CD4-positive, alpha-beta T cell treated with Interleukin-4 for 1 hour (primary cell): ENCODE measurements around the gene NPLOC4.
A peak's percentile ranks its signal among the peaks of the same experiment; 100 is the strongest.

Source experiments
- DNase-seq, 2 donors: peaks; one replicate each; pipeline ENCODE4 v3.0.0-alpha.2; 2020 to 2022

The NPLOC4 gene

DNA sequence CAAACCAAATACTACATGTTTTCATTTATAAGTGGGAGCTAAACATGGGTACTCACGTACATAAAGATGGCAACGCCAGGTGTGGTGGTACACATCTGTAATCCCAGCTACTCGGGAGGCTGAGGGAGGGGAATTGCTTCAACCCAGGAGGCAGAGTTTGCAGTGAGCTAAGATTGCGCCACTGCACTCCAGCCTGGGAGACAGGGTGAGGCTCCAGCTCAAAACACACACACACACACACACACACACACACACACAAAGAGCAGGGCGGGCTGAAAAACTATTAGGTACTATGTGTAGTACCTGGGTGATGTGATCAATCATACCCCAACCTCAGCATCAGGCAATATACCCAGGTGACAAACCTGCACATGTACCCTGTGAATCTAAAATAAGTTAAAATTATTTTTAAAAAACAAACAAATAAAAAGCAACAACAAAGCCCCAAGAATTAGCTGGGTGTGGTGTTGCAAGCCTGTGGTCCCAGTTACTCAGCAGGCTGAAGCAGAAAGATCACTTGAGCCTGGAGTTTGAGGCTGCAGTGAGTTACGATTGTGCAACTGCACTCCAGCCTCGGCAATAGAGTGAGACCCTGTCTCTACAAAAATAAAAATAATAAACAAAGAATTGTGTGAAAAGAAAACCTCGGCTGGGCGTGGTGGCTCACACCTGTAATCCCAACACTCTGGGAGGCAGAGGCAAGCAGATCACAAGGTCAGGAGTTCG, 72.9 kb downstream of the NPLOC4 start:
- peak in 1 of 2 donors; percentile 28 for DNase-seq

DNA sequence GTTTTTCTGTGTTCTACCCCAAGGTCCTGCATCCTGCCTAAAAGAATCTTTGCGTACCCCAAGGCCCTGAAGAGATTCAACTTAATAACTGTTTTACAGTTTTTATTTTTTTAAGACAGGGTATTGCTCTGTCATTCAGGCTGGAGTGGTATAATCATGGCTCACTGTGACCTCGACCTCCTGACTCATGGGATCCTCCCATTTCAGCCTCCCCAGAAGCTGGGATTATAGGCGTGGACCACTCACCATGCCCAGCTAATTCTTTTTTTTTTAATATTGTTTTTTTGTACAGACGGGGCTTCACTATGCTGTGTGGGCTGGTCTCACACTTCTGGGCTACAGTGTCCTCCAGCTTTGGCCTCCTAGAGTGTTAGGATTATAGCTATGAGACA, 75.4 kb downstream of the NPLOC4 start:
- no peak for DNase-seq

DNA sequence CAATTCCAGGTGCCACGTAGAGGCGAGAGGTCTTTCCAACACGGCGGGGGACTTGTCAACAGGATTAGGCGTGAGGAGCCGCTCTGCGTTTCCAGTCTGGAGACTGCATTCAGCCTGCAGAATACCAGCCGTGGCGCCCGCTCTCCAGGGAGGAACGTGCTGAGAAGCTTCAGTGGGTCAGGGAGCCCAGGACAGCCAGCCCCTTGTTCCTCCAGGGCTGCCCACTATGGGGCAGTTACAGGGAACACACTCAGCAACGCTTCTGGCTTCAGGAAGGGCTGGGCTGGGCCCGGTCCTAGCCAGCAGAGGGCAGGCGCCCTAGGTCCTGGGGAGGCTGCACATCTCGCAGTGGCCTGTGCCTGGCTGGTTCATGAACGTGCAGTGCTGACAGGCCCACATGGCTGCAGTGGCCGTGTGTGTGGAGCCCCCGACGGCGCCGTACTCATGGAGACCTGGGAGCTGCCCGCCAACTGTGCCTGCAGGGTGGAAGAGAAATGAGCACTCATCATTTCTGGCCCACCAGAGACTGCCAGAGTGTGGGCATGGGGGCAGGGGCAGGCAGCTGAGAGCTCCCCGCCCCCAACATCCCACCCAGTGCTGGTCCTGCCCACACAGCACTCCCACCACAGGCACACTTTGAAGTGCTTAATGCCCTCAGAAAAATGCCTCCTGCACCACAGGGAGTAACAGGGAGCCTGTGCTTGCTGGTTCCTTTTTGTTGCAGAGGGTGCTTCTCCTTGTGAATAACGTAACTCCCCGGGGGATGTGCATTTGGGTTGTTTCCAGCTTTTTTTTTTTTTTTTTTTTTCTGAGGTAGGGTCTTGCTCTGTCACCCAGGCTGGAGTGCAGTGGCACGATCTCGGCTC, 77.7 kb downstream of the NPLOC4 start:
- no peak for DNase-seq

DNA sequence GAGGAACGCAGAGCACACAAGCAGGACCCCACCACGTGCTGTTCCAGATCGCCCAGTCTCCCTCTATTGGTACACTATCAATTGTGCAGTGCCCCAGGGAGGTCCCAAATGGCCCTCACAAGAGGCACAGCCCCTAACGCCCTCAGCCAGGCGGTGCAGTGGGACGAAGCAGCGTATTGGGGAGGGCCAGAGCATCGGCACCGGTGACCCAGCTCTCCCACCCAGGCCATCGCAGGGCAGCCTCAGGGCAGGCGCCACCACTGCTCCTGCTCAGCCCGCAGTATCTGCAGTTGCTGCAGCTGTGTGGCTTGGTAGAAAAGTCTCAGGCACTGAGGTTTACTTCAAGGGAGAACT, 78.8 kb downstream of the NPLOC4 start:
- no peak for DNase-seq

DNA sequence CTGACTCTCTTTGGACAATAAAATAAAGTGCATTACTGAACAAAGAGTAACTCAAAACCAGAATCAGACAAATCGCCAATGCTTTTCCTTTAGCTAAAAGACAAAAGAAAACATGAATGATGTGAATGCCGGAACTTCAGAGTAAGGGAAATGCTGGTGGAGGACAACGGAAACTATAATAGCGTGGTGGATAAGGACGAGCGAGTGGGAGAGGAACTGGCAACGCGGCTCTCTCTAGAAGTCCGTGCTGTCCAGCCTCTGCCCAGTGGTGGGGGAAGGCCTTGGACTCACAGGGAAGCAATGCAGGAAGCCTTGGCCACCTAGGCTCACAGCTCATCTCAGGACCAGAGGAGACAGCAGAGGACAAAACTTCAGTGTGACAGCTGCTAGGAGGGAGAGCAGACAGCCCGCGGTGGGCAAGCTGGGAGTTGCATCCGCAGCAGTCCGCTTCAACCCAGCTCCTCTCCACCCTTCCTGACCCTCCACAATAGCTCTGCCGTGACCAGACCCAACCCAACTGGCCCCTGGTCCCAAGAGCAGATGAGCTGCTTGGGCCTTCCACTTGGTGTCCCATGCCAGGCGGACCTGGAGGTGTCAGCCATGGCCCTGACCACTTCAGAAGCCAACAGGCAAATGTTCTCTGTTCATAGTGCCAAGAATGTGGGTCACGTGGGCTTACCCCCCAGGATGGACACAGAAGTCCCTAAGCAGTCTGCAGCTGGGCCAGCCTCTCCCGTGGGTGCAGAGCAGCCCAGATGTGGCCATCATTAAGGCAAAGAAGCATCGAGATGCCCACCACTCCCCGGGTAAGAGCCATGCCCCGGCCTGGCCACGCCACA, 79.4 kb downstream of the NPLOC4 start:
- no peak for DNase-seq

DNA sequence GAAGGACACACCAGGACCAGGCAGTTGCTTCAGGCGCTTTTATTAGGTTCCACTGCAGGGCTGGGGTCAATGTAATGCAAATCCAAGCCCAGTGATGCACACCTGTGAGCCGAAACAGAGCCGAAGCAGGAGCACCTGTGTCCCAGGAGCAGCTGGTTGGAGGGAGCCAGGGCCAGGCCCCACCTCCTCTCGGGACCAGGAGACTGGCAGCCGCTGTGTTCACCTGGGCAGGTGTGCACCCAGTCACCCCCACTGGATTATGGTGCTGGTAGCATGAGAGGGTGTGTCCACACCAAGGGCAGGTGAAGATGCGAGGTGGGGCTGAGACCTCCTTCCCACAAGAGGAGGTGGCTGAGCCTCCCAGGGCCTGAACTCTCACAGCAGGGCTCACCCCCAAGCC, 80.0 kb downstream of the NPLOC4 start:
- no peak for DNase-seq

DNA sequence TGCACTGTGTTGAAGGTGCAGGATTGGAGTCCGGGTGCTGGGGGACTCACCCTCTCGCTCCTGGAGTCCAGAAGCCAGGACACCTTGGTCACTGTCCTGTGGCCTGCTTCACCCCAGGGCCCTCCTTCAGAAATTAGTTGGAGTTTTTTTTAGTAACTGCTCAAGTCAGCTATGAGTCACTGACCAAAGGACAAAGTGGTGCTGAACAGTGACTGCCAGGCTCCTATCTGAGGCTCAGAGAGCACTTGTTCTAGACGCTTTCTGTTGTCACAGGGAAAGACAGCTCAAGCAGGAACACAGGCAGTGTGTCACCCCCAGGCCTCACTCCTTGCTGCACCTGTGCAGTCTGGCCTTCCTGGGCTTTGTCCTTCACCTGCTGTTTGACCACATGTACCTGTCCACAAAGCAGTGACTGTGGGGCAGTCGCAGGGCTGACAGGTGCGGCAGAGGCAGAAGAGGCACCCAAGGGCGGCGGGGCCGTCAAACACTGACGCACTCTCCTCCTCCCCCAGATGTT, 80.7 kb downstream of the NPLOC4 start:
- no peak for DNase-seq

DNA sequence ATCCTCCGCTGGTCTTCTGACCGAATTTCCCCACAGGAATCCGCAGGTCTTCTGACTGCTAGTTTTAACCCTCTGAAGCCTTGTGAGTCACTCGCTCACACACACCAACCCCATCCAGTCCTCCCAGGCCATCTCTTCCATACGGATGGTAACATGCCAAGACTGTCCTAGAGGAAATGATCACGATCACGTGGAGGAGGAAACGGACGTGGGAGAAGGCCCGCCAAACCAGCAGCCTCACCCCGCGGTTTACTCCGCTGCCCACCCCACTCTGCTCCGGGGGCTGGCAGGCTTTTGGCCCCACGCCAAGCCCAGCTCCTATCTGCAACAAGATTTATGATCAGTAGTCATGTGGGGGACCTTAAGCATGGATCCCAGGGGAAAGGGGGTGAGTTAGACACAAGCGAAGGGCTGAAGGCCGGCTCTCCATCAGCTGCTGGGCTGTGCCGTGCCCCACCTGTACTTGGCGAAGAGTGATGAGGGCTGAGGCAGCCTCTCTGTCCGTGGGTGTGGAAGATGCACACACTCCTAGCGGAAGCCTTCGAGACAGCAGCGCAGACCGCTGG, 83.2 kb downstream of the NPLOC4 start:
- DNase-seq: no peak

DNA sequence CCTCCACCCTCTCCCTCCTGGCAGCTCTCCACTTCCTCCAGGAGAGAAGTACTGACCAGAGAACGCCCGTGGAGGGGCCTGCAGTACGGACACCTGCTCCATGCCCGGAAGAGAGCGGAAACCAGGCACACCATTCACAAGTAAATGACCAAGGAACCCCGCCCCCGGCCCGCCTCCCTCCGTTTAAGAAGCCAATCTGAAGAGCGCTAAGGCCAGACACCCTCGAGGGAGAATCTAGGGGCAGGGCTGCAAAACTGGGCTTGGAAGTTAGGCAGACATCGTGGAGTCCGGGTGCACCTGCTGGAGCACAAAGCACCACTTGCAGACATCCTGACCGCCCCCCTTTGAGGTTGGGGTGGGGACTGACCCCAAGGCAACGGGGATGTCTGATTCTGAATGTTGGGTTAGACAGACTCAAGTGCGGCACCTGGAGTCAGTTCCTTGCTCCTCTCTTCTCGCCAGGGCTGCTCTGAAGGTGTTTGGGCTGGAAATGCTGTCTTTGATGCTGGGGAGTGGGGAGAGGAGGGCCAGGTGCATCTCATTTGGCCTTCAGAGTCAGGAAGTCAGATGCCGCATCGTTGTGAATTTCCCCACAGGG, 83.8 kb downstream of the NPLOC4 start:
- DNase-seq: peak; percentile 74 to 81

DNA sequence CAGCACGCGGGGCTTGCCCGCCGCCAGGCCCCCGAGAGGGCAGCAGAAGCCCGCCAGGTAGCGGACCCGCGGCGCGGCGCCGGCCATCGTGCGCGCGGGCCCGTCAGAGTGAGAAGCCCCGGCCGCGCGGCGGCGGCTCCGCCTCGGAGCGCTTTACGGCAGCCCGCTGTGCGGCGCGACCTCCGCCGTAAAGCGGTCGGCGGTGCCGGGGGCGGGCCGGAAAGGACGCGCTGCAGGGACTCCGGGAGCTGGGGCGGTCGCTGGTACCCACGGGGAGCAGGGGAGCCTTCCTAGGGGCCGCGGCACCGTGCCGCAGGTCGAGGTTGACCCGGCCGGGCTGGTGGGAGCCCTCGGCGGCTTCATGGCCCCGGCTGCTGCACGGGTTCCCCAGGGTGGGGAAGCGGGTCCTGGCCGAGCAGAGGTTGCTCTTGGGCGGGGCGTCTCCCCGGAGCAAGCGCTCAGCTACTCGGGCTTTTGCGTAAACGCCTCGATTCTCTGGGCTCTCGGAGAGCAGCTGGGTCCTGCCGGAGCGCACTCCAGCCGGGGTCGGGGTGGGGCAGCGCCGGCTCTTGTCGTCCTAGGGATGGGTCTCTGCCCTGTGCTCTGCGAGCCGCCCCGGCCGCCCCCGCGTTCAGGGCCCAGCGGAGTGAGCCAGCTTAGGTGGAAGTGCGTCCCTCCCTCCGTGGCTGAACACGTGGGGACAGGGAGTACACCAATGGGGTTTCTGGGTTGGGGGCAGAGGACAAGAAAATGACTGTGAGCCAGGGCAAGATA, 84.5 kb downstream of the NPLOC4 start, which contains the start of gene FAAP100:
Gene FAAP100 (minus strand): TSS at position 110 of the 774 bp plus-strand sequence. CDS start 23 bp downstream, at position 87.
- peak; percentile 73 to 82 for DNase-seq

DNA sequence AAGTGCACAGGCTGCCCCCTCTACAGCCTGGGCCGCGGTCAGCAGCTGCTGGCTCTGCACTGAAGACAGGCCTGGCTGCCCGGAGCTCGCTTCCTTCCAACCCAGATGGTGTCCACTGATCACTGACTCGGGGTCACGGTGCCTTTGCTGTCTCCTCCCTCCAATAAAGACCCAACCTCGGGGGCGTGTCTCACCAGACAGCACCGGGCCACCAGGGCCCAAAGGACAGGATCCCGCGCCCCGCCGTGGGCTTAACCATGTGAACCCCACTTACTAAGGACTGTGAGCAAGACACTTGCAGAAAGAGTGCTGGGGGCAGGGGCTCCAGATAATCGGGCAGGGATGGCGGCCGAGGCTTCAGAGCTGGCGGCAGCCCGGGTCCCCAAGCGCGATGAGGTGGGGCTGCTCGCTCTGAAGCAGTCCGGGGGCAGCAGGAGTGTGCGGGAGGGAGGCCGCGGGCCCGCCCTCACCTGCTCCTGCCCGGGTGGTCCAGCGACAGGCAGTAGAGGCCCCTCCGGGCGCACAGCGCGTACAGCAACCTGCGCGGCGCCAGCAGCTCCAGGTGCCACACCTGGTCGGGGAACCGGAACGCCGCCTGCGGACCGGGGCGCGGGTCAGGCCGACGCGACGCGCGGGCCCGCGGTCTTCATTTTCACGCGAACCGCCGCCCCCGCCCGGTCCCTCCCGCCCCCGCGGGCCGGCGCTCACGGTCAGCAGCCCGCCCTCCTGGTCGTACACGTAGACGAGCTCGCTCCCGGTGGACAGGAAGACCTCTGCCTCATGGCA, 85.3 kb downstream of the NPLOC4 start:
- DNase-seq: no peak

DNA sequence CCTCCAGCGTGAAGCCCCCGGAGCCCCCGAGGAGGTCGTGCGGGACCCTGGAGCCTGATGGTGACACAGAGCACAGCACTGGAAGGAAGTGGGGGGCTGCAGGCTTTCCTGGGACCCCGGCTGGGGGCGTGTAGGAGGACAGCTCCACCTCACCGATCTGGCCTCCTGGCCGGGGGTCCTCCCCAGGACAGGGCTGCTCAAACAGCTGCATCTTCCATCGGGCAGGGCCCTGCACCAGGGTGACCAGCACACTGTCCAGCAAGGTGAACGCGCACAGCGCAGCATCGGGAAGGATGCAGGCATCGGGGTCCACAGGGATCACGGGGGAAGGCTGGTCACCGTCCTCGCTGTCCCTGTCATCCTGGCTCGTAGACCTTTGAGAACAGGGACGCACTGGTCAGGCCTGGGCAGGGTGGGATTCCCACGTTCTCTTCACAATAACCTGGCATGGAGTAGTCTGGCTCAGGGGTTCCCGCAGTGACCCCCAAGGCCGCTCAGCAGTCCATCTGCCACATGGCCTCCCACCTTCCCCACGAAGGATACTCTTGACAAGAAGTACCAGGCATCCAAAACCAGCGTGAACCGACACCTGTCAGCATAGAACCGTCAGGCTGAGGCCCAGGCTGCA, 86.0 kb downstream of the NPLOC4 start:
- DNase-seq: no peak

DNA sequence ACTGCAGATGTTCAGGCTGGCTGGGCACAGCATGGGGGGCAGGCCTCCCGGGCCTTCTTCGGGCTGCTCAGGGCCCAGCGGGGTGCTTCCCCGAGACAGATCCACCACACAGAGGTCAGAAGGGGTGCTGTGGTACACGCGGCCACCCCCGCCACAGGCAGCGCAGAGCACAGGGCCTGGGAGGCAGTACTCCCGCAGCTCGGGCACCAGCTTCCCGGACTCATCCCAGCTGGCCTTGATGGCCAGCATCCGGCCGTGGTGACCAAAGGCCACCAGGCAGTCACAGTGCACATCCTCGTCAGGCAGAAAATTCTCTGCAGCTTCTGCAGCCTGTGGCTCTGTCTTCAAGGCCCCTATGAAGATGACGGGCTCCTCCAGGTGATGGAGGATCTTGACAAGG, 86.6 kb downstream of the NPLOC4 start:
- no peak for DNase-seq

DNA sequence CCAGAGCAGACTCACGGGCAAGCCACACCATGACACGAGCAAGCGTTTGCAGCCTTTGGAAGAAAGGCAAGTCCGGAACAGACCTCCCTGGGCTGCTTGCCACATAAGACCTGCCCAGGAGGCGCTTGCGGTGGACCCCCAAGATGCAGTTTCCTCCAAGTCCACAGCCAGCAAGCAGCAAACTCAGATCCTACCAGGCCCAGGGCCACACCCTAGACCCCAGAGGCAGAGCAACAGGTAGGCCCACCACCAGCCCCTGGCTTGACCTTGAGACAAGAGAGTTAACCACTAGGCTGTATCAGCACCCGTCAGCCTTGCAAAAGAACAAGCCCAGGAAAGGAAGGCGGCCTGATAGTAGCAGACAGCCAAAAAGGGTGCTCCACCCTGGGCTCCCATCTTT, 87.1 kb downstream of the NPLOC4 start:
- no peak for DNase-seq

DNA sequence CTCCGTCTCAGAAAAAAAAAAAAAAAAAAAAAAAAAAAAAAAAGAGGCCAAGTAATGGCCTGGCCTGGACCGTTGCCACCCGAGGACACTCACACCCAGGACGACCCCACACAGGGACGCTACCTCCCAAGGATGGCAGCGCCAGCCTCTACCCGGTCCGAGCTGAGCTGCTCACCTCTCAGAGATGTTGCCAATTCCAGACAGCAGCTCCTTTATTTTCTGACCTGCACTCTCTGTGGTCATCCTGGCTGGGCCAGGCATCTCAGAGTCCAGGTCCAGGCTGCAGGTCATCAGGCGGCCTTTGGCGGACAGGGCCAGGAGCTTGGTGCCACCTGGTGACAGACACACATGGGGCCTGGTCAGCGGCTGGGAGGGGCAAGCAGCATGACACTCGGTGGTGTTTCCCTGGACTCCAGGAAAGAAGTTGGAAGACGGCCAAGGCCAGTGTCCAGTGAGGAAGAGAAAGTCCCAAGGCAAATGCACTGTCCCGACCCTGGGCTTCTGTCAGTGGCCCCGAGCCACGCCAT, 87.8 kb downstream of the NPLOC4 start:
- DNase-seq: no peak

DNA sequence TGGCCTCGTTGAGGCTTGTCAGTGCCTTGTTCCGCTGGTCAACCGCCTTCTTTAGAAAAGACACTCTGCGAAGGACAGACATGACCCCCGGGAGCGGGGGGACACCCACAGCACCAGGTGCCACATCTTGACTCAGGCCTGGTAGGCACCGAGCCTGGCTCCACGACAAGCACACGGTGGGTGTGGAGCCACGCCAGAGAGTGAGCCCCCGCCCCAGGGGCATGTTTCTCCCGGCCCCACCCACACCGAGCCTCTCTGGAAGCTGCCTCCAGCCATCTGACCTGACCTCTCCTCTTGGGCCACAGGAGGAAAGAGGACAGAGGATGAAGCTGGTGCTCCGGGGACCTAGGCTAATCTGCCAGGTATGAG, 89.3 kb downstream of the NPLOC4 start:
- DNase-seq: no peak

DNA sequence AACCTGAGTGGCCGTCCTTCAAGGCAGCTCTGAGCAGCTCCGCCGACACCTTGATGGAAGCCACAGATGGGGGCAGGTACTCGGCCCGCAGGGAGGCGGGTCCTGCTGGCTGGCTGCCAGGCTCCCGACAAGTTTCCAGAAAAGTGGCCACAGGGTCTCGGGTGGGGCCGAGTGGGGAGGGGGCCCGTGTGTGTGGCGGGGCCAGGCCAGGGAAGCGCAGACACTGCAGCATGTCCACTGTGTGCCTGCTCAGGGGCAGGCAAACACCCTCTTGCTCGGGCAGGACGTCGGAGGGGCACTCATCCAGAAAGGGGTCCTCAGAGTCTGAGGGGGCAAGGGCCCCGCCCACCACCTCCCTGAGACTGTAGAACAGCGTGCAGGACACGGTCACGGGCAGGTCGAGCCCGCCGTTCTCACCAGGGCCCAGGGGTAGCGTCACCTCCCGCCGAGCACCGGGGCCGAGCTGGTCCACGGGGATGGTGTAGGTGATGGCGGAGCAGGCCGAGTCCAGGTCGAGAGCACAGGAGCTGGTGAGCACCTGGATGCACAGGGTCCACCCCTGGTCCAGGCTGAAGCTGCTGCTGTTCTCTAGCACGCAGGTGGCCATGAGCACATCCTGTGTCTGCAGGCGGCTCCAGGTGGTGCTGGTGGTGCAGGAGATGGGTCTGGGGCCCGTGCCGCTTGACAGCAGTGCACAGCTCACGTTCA, 89.9 kb downstream of the NPLOC4 start:
- DNase-seq: no peak

DNA sequence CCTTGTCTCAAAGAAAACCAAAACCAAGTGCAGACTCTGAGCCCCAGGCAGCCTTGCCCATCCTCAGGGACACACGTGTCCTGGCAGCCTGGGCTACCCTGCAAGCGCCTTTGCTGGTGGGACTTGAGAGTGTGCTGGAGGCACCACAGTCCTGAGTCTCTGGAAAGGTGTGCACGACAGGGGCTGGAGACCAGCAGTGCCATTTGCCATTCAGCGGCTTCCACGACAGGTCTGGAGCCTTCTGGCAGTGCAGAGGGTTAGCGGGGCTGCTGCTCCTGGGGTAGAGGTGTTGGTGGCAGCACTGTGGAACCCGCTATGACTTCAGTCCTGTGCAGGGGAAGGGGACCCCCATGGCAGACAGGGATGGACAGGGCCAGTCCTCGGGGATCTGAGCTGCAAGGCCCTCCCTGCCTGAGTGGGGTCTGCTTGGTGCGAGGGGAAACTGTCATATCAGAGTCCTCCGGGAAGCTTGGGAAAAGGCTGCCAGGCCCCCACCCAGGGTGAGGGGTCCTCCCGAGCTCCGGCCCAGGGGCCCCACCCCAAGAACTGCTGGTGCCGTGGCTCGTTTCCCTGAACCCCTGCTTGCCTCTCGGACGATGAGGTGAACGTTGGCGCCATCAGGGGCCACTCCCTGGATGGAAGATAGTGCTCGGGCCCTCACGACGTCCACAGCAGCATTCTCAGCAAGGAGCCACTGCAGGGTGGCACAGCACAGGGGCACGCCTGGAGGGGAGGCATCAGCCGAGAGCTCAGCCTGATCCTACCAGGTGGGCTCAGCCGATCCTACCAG, 91.6 kb downstream of the NPLOC4 start:
- DNase-seq: no peak
